Endothelial cell (in vitro differentiated cells): ENCODE data around the gene CDH23. TPM values are rescaled to one million over a fixed set of nuclear protein-coding genes. Genes with fewer than 3 reads are reported as not detected.

Experiments
- DNase-seq: peaks from one replicate; pipeline ENCODE4 v3.0.0; 2021; ENCODE audit warnings: low spot score
- H3K27ac Mint-ChIP-seq: one replicate; pipeline ENCODE4 v1.8.0; 2021; ENCODE audit warnings: mixed read lengths, inconsistent platforms; ENCODE audit not compliant: unreplicated experiment
- H3K27me3 Mint-ChIP-seq: one replicate; pipeline ENCODE4 v1.8.0; 2021; ENCODE audit warnings: mild to moderate bottlenecking, moderate library complexity, mixed read lengths, inconsistent platforms; ENCODE audit not compliant: unreplicated experiment
- H3K36me3 Mint-ChIP-seq: one replicate; pipeline ENCODE4 v1.8.0; 2021; ENCODE audit warnings: mild to moderate bottlenecking, low read depth, mixed read lengths, inconsistent platforms; ENCODE audit not compliant: unreplicated experiment
- H3K4me1 Mint-ChIP-seq: one replicate; pipeline ENCODE4 v1.8.0; 2021; ENCODE audit warnings: mild to moderate bottlenecking, mixed read lengths, inconsistent platforms; ENCODE audit not compliant: unreplicated experiment
- H3K4me3 Mint-ChIP-seq: one replicate; pipeline ENCODE4 v1.8.0; 2021; ENCODE audit warnings: mild to moderate bottlenecking, mixed read lengths, inconsistent platforms; ENCODE audit not compliant: unreplicated experiment
- H3K9me3 Mint-ChIP-seq: one replicate; pipeline ENCODE4 v1.8.0; 2021; ENCODE audit warnings: mixed read lengths, inconsistent platforms; ENCODE audit not compliant: unreplicated experiment
- CTCF ChIP-seq: fragments of 200-600 bp; sonication (generic); IDR thresholded peaks from one replicate; pipeline ENCODE4 v1.5.0; 2021; ENCODE audit warnings: antibody characterized with exemption; ENCODE audit not compliant: unreplicated experiment
- total RNA-seq: library from RNA; stranded (reverse); fragmentation: NEBNext Ultra II Directional; extraction: Animal tissue kit (Norgen Biotek cat#: 25700); gene quantifications from one replicate; pipeline ENCODE4 v1.2.1, GENCODE V29; 2021; ENCODE audit not compliant: unreplicated experiment

The CDH23 gene
- total RNA-seq, 1 donor from 2014 or later, result 0.54 TPM

- Mint-ChIP-seq H3K4me3 (no peak overlapping the region), H3K27ac (no peak overlapping the region), H3K4me1 (peaks cover 14% of the 10 kb centered on the region), H3K9me3 (no peaks in the 10 kb centered on the region), H3K27me3 (peaks cover 6% of the 10 kb centered on the region), H3K36me3 (no peaks in the 10 kb centered on the region)
- TF ChIP-seq CTCF, result no peak
- no peak for DNase-seq
These were observed 36.4 kb downstream of the CDH23 start for GRCh38 chr10:71432956-71433767.

- no peak for DNase-seq
- no peak for TF ChIP-seq CTCF
- H3K36me3 Mint-ChIP-seq, result no peaks in the 10 kb centered on the region
- H3K9me3 Mint-ChIP-seq, result no peaks in the 10 kb centered on the region
- no peak overlapping the region for H3K27ac Mint-ChIP-seq
- peaks cover 14% of the 10 kb centered on the region for H3K4me1 Mint-ChIP-seq
- H3K27me3 Mint-ChIP-seq, result peaks cover 6% of the 10 kb centered on the region
- no peak overlapping the region for H3K4me3 Mint-ChIP-seq
These were observed 37.3 kb downstream of the CDH23 start for GRCh38 chr10:71433768-71434744.

GRCh38 chr10:71434760-71435394 is 38.2 kb downstream of the CDH23 start:
- Mint-ChIP-seq H3K4me1 (peaks cover 14% of the 10 kb centered on the region), H3K27me3 (peaks cover 7% of the 10 kb centered on the region), H3K36me3 (no peaks in the 10 kb centered on the region), H3K9me3 (no peaks in the 10 kb centered on the region), H3K4me3 (no peak overlapping the region), H3K27ac (no peak overlapping the region)
- DNase-seq, result no peak
- no peak for TF ChIP-seq CTCF

GRCh38 chr10:71435571-71436267 is 39.0 kb downstream of the CDH23 start:
- no peak for DNase-seq
- Mint-ChIP-seq H3K9me3 (no peaks in the 10 kb centered on the region), H3K27me3 (peaks cover 6% of the 10 kb centered on the region), H3K27ac (no peak overlapping the region), H3K4me1 (peaks cover 16% of the 10 kb centered on the region), H3K4me3 (no peak overlapping the region), H3K36me3 (no peaks in the 10 kb centered on the region)
- no peak for TF ChIP-seq CTCF
